ENCODE data around the gene COL5A2.

The COL5A2 gene

GRCh38 chr2:189066037-189066436 is 113.5 kb downstream of the COL5A2 start:
- ChIA-PET POLR2A (no interaction called here), CTCF (no interaction called here)
- DNase-seq (ENCODE audit: extremely low spot score), result no peak

GRCh38 chr2:189060096-189060642 is 119.4 kb downstream of the COL5A2 start:
- no peak for DNase-seq (ENCODE audit: extremely low spot score)
- CTCF ChIA-PET, result no interaction called here
- POLR2A ChIA-PET, result no interaction called here
- no peak for TF ChIP-seq LEF1 (IDR thresholded peaks at IDR 0.05; ENCODE audit: borderline replicate concordance)
- TF ChIP-seq L3MBTL2 (conservative IDR thresholded peaks at IDR 0.05), result no peak
- TF ChIP-seq HDGF (IDR thresholded peaks at IDR 0.05; ENCODE audit: borderline replicate concordance), result no peak
- no peak for TF ChIP-seq FOXA1 (IDR thresholded peaks at IDR 0.05)
- no peak for TF ChIP-seq SP1 (IDR thresholded peaks at IDR 0.05)
- no peak for TF ChIP-seq CTBP1 (IDR thresholded peaks at IDR 0.05; ENCODE audit: borderline replicate concordance)
- no peak for TF ChIP-seq ARNT (IDR thresholded peaks at IDR 0.05)
- no peak for TF ChIP-seq SUZ12 (IDR thresholded peaks at IDR 0.05)
- TF ChIP-seq ELF4 (IDR thresholded peaks at IDR 0.05), result no peak

More at GRCh38 chr2:189066037-189066436, 113.5 kb downstream of the COL5A2 start:
- TF ChIP-seq ZNF384 (IDR thresholded peaks at IDR 0.05), result no peak
- no peak for TF ChIP-seq FOXK2 (IDR thresholded peaks at IDR 0.05)
- TF ChIP-seq SP1 (IDR thresholded peaks at IDR 0.05), result no peak
- no peak for TF ChIP-seq NFRKB (IDR thresholded peaks at IDR 0.05)
- TF ChIP-seq SUZ12 (IDR thresholded peaks at IDR 0.05), result no peak
- no peak for TF ChIP-seq ARNT (IDR thresholded peaks at IDR 0.05)
- TF ChIP-seq PKNOX1 (IDR thresholded peaks at IDR 0.05), result no peak
- TF ChIP-seq LEF1 (IDR thresholded peaks at IDR 0.05; ENCODE audit: borderline replicate concordance), result no peak
- no peak for TF ChIP-seq ELF4 (IDR thresholded peaks at IDR 0.05)
- no peak for TF ChIP-seq BHLHE40 (IDR thresholded peaks at IDR 0.05; ENCODE audit: borderline replicate concordance)
- no peak for TF ChIP-seq TARDBP (IDR thresholded peaks at IDR 0.05)
- no peak for TF ChIP-seq FOXM1 (IDR thresholded peaks at IDR 0.05; ENCODE audit: borderline replicate concordance)
- TF ChIP-seq L3MBTL2 (conservative IDR thresholded peaks at IDR 0.05), result no peak
- TF ChIP-seq HDGF (IDR thresholded peaks at IDR 0.05; ENCODE audit: borderline replicate concordance), result no peak
- TF ChIP-seq CTBP1 (IDR thresholded peaks at IDR 0.05; ENCODE audit: borderline replicate concordance), result no peak
- TF ChIP-seq FOXA1 (IDR thresholded peaks at IDR 0.05), result no peak

GRCh38 chr2:189057316-189057715 is 122.2 kb downstream of the COL5A2 start:
- DNase-seq (ENCODE audit: extremely low spot score), result no peak
- TF ChIP-seq FOXA1 (IDR thresholded peaks at IDR 0.05) (no peak), ELF4 (IDR thresholded peaks at IDR 0.05) (no peak), L3MBTL2 (conservative IDR thresholded peaks at IDR 0.05) (no peak), BHLHE40 (IDR thresholded peaks at IDR 0.05; ENCODE audit: borderline replicate concordance) (no peak), HDGF (IDR thresholded peaks at IDR 0.05; ENCODE audit: borderline replicate concordance) (no peak)
- CTCF ChIA-PET, result no interaction called here
- POLR2A ChIA-PET, result no interaction called here

GRCh38 chr2:189056200-189057106 is 123.1 kb downstream of the COL5A2 start:
- TF ChIP-seq CTBP1 (IDR thresholded peaks at IDR 0.05; ENCODE audit: borderline replicate concordance) (no peak), LEF1 (IDR thresholded peaks at IDR 0.05; ENCODE audit: borderline replicate concordance) (no peak)
- CTCF ChIA-PET, result no interaction called here
- no peak for DNase-seq (ENCODE audit: extremely low spot score)
- POLR2A ChIA-PET, result no interaction called here

- DNase-seq (ENCODE audit: extremely low spot score), result no peak
- TF ChIP-seq TARDBP (IDR thresholded peaks at IDR 0.05) (no peak), HDGF (IDR thresholded peaks at IDR 0.05; ENCODE audit: borderline replicate concordance) (no peak), FOXM1 (IDR thresholded peaks at IDR 0.05; ENCODE audit: borderline replicate concordance) (no peak), SUZ12 (IDR thresholded peaks at IDR 0.05) (no peak), LEF1 (IDR thresholded peaks at IDR 0.05; ENCODE audit: borderline replicate concordance) (no peak), BHLHE40 (IDR thresholded peaks at IDR 0.05; ENCODE audit: borderline replicate concordance) (no peak), NFRKB (IDR thresholded peaks at IDR 0.05) (no peak), ZNF384 (IDR thresholded peaks at IDR 0.05) (no peak), CTBP1 (IDR thresholded peaks at IDR 0.05; ENCODE audit: borderline replicate concordance) (no peak), SP1 (IDR thresholded peaks at IDR 0.05) (no peak), PKNOX1 (IDR thresholded peaks at IDR 0.05) (no peak), FOXA1 (IDR thresholded peaks at IDR 0.05) (no peak), L3MBTL2 (conservative IDR thresholded peaks at IDR 0.05) (no peak), ARNT (IDR thresholded peaks at IDR 0.05) (no peak), FOXK2 (IDR thresholded peaks at IDR 0.05) (no peak), ELF4 (IDR thresholded peaks at IDR 0.05) (no peak)
- CTCF ChIA-PET, result no interaction called here
- POLR2A ChIA-PET, result no interaction called here
These were observed 129.3 kb downstream of the COL5A2 start for GRCh38 chr2:189050165-189050712.

- no peak for TF ChIP-seq ELF4 (IDR thresholded peaks at IDR 0.05)
- no peak for TF ChIP-seq ARNT (IDR thresholded peaks at IDR 0.05)
- TF ChIP-seq CTBP1 (IDR thresholded peaks at IDR 0.05; ENCODE audit: borderline replicate concordance), result no peak
- no peak for TF ChIP-seq FOXM1 (IDR thresholded peaks at IDR 0.05; ENCODE audit: borderline replicate concordance)
- TF ChIP-seq NFRKB (IDR thresholded peaks at IDR 0.05), result no peak
- TF ChIP-seq BHLHE40 (IDR thresholded peaks at IDR 0.05; ENCODE audit: borderline replicate concordance), result no peak
- TF ChIP-seq SUZ12 (IDR thresholded peaks at IDR 0.05), result no peak
- TF ChIP-seq LEF1 (IDR thresholded peaks at IDR 0.05; ENCODE audit: borderline replicate concordance), result no peak
- no peak for TF ChIP-seq TARDBP (IDR thresholded peaks at IDR 0.05)
- no peak for TF ChIP-seq HDGF (IDR thresholded peaks at IDR 0.05; ENCODE audit: borderline replicate concordance)
- TF ChIP-seq PKNOX1 (IDR thresholded peaks at IDR 0.05), result no peak
- no peak for TF ChIP-seq SP1 (IDR thresholded peaks at IDR 0.05)
These were observed 129.8 kb downstream of the COL5A2 start for GRCh38 chr2:189049709-189050164.

More at GRCh38 chr2:189049709-189050164, 129.8 kb downstream of the COL5A2 start:
- no peak for DNase-seq (ENCODE audit: extremely low spot score)
- POLR2A ChIA-PET, result no interaction called here
- CTCF ChIA-PET, result no interaction called here
